Right lobe of liver (tissue), 6 donors: ENCODE measurements around the gene CFAP53. TPM values are rescaled to one million over a fixed set of nuclear protein-coding genes. Genes with fewer than 3 reads are reported as not detected.
"Not testable (repeated sequence)": the region's sequence is repeated elsewhere in the genome, so short reads cannot be mapped to it uniquely, and the experiment has no call there.

Experiments used
- ATAC-seq, 4 donors: fragments of 200-7000 bp; cut with Tn5 transposase; one replicate each; pipeline ENCODE4 v1.9.1; 2020; ENCODE audit warnings: mild to moderate bottlenecking in 4 of 4, moderate library complexity in 4 of 4
- DNase-seq, 3 donors: peaks; one replicate each; pipeline ENCODE4 v3.0.0-alpha.2; 2020
- H3K27ac ChIP-seq, 3 donors: fragments of 200-600 bp; one replicate each; pipeline ENCODE4 v1.8.0; 2022
- H3K27me3 ChIP-seq, 2 donors: fragments of 200-600 bp; one replicate each; pipeline ENCODE4 v1.8.0; 2022
- H3K36me3 ChIP-seq, 4 donors: fragments of 200-600 bp; sonication (generic) in 1 of 4; one replicate each; pipeline versions ENCODE4 v1.5.1 to v1.8.0; 2017 to 2022; ENCODE audit warnings: control low read depth in 1 of 4
- H3K4me1 ChIP-seq, 4 donors: fragments of 200-600 bp; sonication (generic) in 1 of 4; one replicate each; pipeline versions ENCODE4 v1.5.1 to v1.8.0; 2017 to 2022; ENCODE audit warnings: control low read depth in 1 of 4
- H3K4me3 ChIP-seq, 3 donors: fragments of 200-600 bp; one replicate each; pipeline ENCODE4 v1.8.0; 2022
- H3K9me3 ChIP-seq, 4 donors: fragments of 200-600 bp; sonication (generic) in 1 of 4; one replicate each; pipeline versions ENCODE4 v1.5.1 to v1.8.0; 2017 to 2022; ENCODE audit warnings: control low read depth in 1 of 4
- CTCF ChIP-seq, 4 donors: fragments of 200-600 bp in 3 of 4; fragments of 450-650 bp in 1 of 4; IDR thresholded peaks; one replicate each; pipeline versions ENCODE4 v1.5.1 to v1.8.0; 2016 to 2022; ENCODE audit warnings: antibody characterized with exemption in 4 of 4, mild to moderate bottlenecking in 2 of 4
- POLR2A ChIP-seq: fragments of 450-650 bp; IDR thresholded peaks from one replicate; pipeline ENCODE4 v1.6.1; 2017; ENCODE audit warnings: antibody characterized with exemption, mild to moderate bottlenecking
- WGBS: methylation state at CpG from one replicate; pipeline ENCODE4 v1.1.6; 2018; ENCODE audit warnings: low coverage, low lambda C conversion rate; ENCODE audit not compliant: insufficient coverage; ENCODE audit errors: missing lambda C conversion rate; 5-methylcytosine and 5-hydroxymethylcytosine counted together
- intact Hi-C, 2 donors: fragments of 100-400 bp; cut with DNase I; formaldehyde crosslinking; loops; one replicate each; pipeline versions ENCODE4 v1.11.2 to v1.14.1; 2022
- total RNA-seq, 6 experiments: library from RNA; depleted of rRNA in 2 of 6; stranded (reverse); fragments of >200 nt in 2 of 6; fragmentation: NEBNext Ultra II Directional in 3 of 6; extraction: Animal tissue kit (Norgen Biotek cat#: 25700) in 3 of 6; gene quantifications; one replicate each; pipeline versions ENCODE4 v1.1.0 to v1.2.4, GENCODE V29; 2016 to 2023
- donor health status: DM: no; HTN: yes; CAD: no.
- donor health status: DM: no; HTN: no; CAD: no.
- donor health status: DM: no; HTN: no; CAD: no.
- donor health status: DM: no; HTN: yes; CAD: no.
- donor health status: DM: no; HTN: yes; CAD: no.

The CFAP53 gene
- total RNA-seq, 6 experiments from 2014 or later: 0.13 to 0.17 (median 0.14) TPM; not detected in 3

- H3K4me1 ChIP-seq: peaks cover 0 to 5% (median 0%) of the 10 kb centered on the region in 4 donors
- 10% methylated on average over 28 of the region's 56 CpGs for WGBS
- peak overlapping the region; percentile 41 to 62 (median 55) for H3K4me3 ChIP-seq
- H3K9me3 ChIP-seq: no peaks in the 10 kb centered on the region
- ATAC-seq (peak; percentile 87 to 91 (median 89)), DNase-seq (peak; percentile 88 to 91 (median 90))
- H3K27ac ChIP-seq: peak overlapping the region; percentile 22 to 79 (median 38)
- no peak for TF ChIP-seq POLR2A
- TF ChIP-seq CTCF (IDR thresholded peaks at IDR 0.05): peak; percentile 72 to 87 (median 76)
- H3K36me3 ChIP-seq: peaks cover 7 to 41% (median 18%) of the 10 kb centered on the region in 4 donors
- intact Hi-C loops: no loop called here
- H3K27me3 ChIP-seq: no peaks in the 10 kb centered on the region
Observed at GRCh38 chr18:50268022-50268747, 1.9 kb upstream of the CFAP53 start.

GRCh38 chr18:50262977-50263376 is 3.3 kb downstream of the CFAP53 start:
- H3K9me3 ChIP-seq: no peaks in the 10 kb centered on the region
- no peak for DNase-seq
- H3K4me3 ChIP-seq: no peak overlapping the region
- intact Hi-C loops: no loop called here
- no peaks in the 10 kb centered on the region for H3K36me3 ChIP-seq
- no peak overlapping the region for H3K27ac ChIP-seq
- H3K4me1 ChIP-seq: peaks cover 0 to 5% (median 0%) of the 10 kb centered on the region in 4 donors
- no peak for ATAC-seq
- TF ChIP-seq CTCF (IDR thresholded peaks at IDR 0.05): no peak
- TF ChIP-seq POLR2A: no peak
- no peaks in the 10 kb centered on the region for H3K27me3 ChIP-seq

GRCh38 chr18:50250935-50251334 is 15.4 kb downstream of the CFAP53 start:
- 64% methylated on average over 3 of the region's 3 CpGs for WGBS
- intact Hi-C loops: no loop called here
- H3K4me3 ChIP-seq: no peak overlapping the region
- H3K9me3 ChIP-seq: no peaks in the 10 kb centered on the region
- no peak for DNase-seq
- no peak for TF ChIP-seq POLR2A
- TF ChIP-seq CTCF (IDR thresholded peaks at IDR 0.05): no peak
- no peaks in the 10 kb centered on the region for H3K27me3 ChIP-seq
- no peak for ATAC-seq
- H3K27ac ChIP-seq: no peak overlapping the region
- H3K4me1 ChIP-seq: no peaks in the 10 kb centered on the region
- no peaks in the 10 kb centered on the region for H3K36me3 ChIP-seq

GRCh38 chr18:50249576-50249975 is 16.7 kb downstream of the CFAP53 start:
- no peak for TF ChIP-seq POLR2A
- no peak for TF ChIP-seq CTCF (IDR thresholded peaks at IDR 0.05)
- intact Hi-C loops: no loop called here
- Histone ChIP-seq H3K9me3 (no peaks in the 10 kb centered on the region), H3K4me3 (no peak overlapping the region), H3K27me3 (no peaks in the 10 kb centered on the region), H3K36me3 (no peaks in the 10 kb centered on the region), H3K27ac (no peak overlapping the region), H3K4me1 (no peaks in the 10 kb centered on the region)
- ATAC-seq (no peak), DNase-seq (no peak)

GRCh38 chr18:50247561-50247960 is 18.7 kb downstream of the CFAP53 start:
- TF ChIP-seq CTCF (IDR thresholded peaks at IDR 0.05): no peak
- TF ChIP-seq POLR2A: no peak
- Histone ChIP-seq H3K4me1 (no peaks in the 10 kb centered on the region), H3K9me3 (no peaks in the 10 kb centered on the region), H3K4me3 (no peak overlapping the region), H3K27ac (no peak overlapping the region), H3K36me3 (no peaks in the 10 kb centered on the region), H3K27me3 (no peaks in the 10 kb centered on the region)
- peak in 3 of 4 donors; percentile 20 to 60 (median 38) for ATAC-seq
- DNase-seq: no peak
- intact Hi-C loops: no loop called here

GRCh38 chr18:50241768-50242167 is 24.5 kb downstream of the CFAP53 start:
- 63% methylated on average over 7 of the region's 8 CpGs for WGBS
- H3K36me3 ChIP-seq, ATAC-seq, H3K4me3 ChIP-seq, H3K27ac ChIP-seq, H3K9me3 ChIP-seq, H3K27me3 ChIP-seq, H3K4me1 ChIP-seq, DNase-seq, intact Hi-C loops: not testable (repeated sequence)
